ENCODE results near the gene SLC30A3.

Gene SLC30A3

DNA sequence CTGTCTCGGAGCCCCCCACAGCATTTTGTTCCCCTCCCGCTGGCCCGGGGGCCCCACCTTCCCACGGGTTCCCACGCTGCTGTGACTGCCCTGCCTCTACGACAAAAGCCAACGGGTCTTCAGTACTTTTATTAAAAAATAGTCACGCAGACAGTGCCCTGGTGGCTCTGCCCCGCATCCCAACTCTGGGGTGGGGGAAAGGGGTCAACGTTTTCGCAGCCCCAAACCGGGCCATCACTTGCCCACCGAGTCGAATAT is 44.4 kb upstream of the SLC30A3 start:
- DNase-seq (ENCODE audit: low read depth): no peak
- TF ChIP-seq, protein P1, sequence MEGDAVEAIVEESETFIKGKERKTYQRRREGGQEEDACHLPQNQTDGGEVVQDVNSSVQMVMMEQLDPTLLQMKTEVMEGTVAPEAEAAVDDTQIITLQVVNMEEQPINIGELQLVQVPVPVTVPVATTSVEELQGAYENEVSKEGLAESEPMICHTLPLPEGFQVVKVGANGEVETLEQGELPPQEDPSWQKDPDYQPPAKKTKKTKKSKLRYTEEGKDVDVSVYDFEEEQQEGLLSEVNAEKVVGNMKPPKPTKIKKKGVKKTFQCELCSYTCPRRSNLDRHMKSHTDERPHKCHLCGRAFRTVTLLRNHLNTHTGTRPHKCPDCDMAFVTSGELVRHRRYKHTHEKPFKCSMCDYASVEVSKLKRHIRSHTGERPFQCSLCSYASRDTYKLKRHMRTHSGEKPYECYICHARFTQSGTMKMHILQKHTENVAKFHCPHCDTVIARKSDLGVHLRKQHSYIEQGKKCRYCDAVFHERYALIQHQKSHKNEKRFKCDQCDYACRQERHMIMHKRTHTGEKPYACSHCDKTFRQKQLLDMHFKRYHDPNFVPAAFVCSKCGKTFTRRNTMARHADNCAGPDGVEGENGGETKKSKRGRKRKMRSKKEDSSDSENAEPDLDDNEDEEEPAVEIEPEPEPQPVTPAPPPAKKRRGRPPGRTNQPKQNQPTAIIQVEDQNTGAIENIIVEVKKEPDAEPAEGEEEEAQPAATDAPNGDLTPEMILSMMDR (IDR thresholded peaks at IDR 0.05; ENCODE audit: low read depth, low read length): no peak
- TF ChIP-seq POLR2A (IDR thresholded peaks at IDR 0.05; ENCODE audit: extremely low read depth, insufficient read length) (no peak), MYC (IDR thresholded peaks at IDR 0.05; ENCODE audit: low read depth, low read length) (no peak)
- TF ChIP-seq, protein P2, sequence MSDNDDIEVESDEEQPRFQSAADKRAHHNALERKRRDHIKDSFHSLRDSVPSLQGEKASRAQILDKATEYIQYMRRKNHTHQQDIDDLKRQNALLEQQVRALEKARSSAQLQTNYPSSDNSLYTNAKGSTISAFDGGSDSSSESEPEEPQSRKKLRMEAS (IDR thresholded peaks at IDR 0.05; ENCODE audit: low read depth, low read length): no peak
- no peak overlapping the region for H3K4me3 ChIP-seq (ENCODE audit: low read depth, low read length)

DNA sequence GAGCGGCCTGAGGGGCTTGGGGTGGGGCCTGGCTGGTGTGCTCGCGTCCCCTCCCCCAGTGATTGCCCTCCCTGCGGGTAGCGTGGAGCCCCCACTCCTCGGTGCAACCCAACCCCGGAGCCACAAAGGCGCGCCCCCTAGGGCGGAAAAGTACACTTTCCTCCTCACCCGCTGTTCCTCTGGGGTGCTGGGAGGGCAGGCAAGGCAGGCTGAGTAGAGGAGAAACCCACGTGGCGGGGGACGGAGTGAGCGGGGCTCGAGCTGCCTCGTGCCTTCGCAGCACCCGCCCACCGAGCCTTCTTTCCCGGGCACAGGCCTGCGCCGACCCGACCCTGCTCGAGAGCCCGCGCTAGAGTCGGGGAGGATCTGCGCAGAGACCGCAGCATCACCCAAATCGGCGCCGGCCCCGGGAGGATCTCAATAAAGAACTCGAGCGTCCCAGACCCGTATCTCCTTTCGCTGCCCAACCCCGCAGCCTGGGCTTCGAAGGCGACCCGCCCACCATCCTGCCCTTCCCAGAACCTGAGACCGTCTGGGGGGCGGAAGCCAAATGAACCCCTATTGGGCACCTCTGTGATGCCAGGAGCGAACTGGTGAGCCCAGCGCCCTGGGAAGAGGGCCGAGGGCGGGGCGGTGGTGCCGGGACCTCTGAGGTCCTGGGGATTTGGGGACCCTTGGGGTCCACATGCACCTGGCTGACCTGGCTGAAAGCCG is 43.9 kb upstream of the SLC30A3 start:
- TF ChIP-seq, protein P1 (IDR thresholded peaks at IDR 0.05; ENCODE audit: low read depth, low read length): no peak
- no peak for TF ChIP-seq POLR2A (IDR thresholded peaks at IDR 0.05; ENCODE audit: extremely low read depth, insufficient read length)
- TF ChIP-seq, protein P2 (IDR thresholded peaks at IDR 0.05; ENCODE audit: low read depth, low read length): no peak
- no peak for TF ChIP-seq MYC (IDR thresholded peaks at IDR 0.05; ENCODE audit: low read depth, low read length)
- no peak overlapping the region for H3K4me3 ChIP-seq (ENCODE audit: low read depth, low read length)
- no peak for DNase-seq (ENCODE audit: low read depth)

DNA sequence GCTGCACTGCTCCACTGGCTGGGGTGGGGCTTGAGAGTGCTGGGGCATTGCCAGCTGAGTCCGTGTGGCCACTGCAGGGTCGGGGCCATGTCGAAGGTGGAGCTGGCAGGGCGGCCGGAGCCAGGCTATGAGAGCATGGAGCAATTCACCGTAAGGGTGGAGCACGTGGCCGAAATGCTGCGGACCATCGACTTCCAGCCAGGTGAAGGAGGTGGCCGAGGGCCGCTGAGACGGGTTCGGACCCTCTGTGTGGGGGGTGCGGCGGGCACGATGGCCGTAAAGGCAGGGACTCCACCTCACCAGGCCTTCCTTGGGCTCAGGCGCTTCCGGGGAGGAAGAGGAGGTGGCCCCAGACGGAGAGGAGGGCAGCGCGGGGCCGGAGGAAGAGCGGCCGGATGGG is 43.3 kb upstream of the SLC30A3 start:
- no peak for DNase-seq (ENCODE audit: low read depth)
- no peak overlapping the region for H3K4me3 ChIP-seq (ENCODE audit: low read depth, low read length)
- TF ChIP-seq, protein P2 (IDR thresholded peaks at IDR 0.05; ENCODE audit: low read depth, low read length): no peak
- TF ChIP-seq MYC (IDR thresholded peaks at IDR 0.05; ENCODE audit: low read depth, low read length) (no peak), POLR2A (IDR thresholded peaks at IDR 0.05; ENCODE audit: extremely low read depth, insufficient read length) (no peak)
- TF ChIP-seq, protein P1 (IDR thresholded peaks at IDR 0.05; ENCODE audit: low read depth, low read length): no peak

DNA sequence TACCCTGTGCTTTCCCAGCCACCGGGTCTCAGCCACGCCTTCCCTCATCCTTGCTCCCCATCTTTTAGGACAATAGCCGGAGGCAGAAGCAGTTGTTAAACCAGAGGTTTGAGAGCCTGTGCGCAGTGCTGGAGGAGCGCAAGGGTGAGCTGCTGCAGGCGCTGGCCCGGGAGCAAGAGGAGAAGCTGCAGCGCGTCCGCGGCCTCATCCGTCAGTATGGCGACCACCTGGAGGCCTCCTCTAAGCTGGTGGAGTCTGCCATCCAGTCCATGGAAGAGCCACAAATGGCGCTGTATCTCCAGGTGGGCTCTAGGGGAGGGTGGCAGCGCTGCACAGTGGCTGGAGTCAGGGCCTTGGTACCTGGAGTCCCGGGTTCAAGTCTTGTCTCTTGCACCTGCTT is 42.7 kb upstream of the SLC30A3 start:
- TF ChIP-seq, protein P2 (IDR thresholded peaks at IDR 0.05; ENCODE audit: low read depth, low read length): no peak
- TF ChIP-seq POLR2A (IDR thresholded peaks at IDR 0.05; ENCODE audit: extremely low read depth, insufficient read length): no peak
- H3K4me3 ChIP-seq (ENCODE audit: low read depth, low read length): no peak overlapping the region
- no peak for DNase-seq (ENCODE audit: low read depth)

DNA sequence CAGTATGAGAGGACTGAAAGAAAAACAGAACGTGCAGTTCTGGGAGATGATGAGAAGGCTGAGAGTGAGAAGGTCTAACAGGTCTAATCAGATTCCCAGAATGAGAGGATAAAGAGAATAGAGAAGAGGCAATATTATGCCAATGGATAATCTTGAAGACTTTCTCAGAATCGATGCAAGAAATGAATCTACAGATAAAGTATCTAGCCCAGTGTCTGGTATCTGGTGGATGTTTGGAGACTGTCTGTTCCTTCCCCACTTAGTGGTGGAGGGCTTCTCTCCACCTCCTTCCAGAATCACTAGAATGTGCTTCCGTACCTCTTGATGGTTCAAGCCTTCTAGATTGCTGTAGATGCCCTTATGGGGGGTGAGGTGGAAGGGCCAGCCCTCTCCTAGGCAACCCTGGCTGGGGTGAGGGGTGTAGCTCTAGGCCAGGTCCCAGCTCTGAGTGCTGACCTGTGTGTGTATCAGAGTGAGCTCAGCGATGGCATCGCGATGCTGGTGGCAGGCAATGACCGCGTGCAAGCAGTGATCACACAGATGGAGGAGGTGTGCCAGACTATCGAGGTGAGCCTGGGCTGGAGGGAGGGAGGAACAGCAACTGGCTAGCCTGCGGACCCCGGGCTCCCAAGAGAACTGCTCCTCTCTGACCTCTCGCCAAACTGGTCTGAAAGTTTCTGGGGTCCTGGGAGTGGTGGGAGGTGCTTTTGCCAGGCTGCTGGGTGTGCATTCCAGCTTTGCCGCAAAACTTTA is 41.8 kb upstream of the SLC30A3 start:
- TF ChIP-seq MYC (IDR thresholded peaks at IDR 0.05; ENCODE audit: low read depth, low read length) (no peak), POLR2A (IDR thresholded peaks at IDR 0.05; ENCODE audit: extremely low read depth, insufficient read length) (no peak)
- TF ChIP-seq, protein P2 (IDR thresholded peaks at IDR 0.05; ENCODE audit: low read depth, low read length): no peak
- TF ChIP-seq, protein P1 (IDR thresholded peaks at IDR 0.05; ENCODE audit: low read depth, low read length): no peak
- H3K4me3 ChIP-seq (ENCODE audit: low read depth, low read length): no peak overlapping the region

More for the DNA sequence above, 41.8 kb upstream of the SLC30A3 start:
- DNase-seq (ENCODE audit: low read depth): no peak

All from NB4 (cell line).